PC-3 (cell line): Measurements from ENCODE around the gene MALSU1. TPM values are rescaled to one million over a fixed set of nuclear protein-coding genes. Genes with fewer than 3 reads are reported as not detected.

ENCODE experiments used
- ATAC-seq: fragments of 200-7000 bp; cut with Tn5 transposase; 2 replicates; pipeline ENCODE4 v1.9.1; 2020; ENCODE audit warnings: mild to moderate bottlenecking, moderate library complexity
- BruUV-seq: library from RNA; stranded (reverse); fragments of 400-500 nt; replicated peaks from 2 replicates; lab custom pipeline; 2021; lab: Mats Ljungman, UMichigan
- CTCF ChIA-PET: fragments of 300-600 bp; sonication (Branson Sonifier 250); formaldehyde crosslinking; loops from one replicate; lab custom pipeline; 2022; ENCODE audit warnings: antibody characterized with exemption; lab: Charles Lee
- POLR2A ChIA-PET: fragments of 300-600 bp; sonication (Branson Sonifier 250); formaldehyde crosslinking; loops from one replicate; lab custom pipeline; 2022; ENCODE audit warnings: antibody characterized with exemption; ENCODE audit not compliant: unreplicated experiment; lab: Charles Lee
- DNase-seq: peaks from one replicate; pipeline ENCODE4 v3.0.0-alpha.2; 2015
- H2AFZ ChIP-seq: fragments of 300-600 bp; sonication (generic); 2 replicates; pipeline ENCODE4 v1.6.0; 2016; ENCODE audit warnings: antibody characterized with exemption, low read length
- H3F3A ChIP-seq: fragments of 300-600 bp; sonication (generic); one replicate; pipeline ENCODE4 v1.6.0; 2017; ENCODE audit warnings: antibody characterized with exemption, low read length, control low read depth, mild to moderate bottlenecking; ENCODE audit not compliant: unreplicated experiment
- H3K27ac ChIP-seq: fragments of 300-600 bp; sonication (generic); 2 replicates; pipeline ENCODE4 v1.5.1; 2016; ENCODE audit warnings: mild to moderate bottlenecking, low read length
- H3K27me3 ChIP-seq: fragments of 300-600 bp; sonication (generic); 2 replicates; pipeline ENCODE4 v1.6.1; 2016; ENCODE audit warnings: low read length, mixed read lengths
- H3K36me3 ChIP-seq: fragments of 300-600 bp; sonication (generic); 2 replicates; pipeline ENCODE4 v1.6.1; 2016; ENCODE audit warnings: low read depth, mixed run types, low read length, mixed read lengths
- H3K4me1 ChIP-seq: fragments of 300-600 bp; sonication (generic); 2 replicates; pipeline ENCODE4 v1.5.1; 2016; ENCODE audit warnings: low read length; ENCODE audit not compliant: insufficient read depth
- H3K4me2 ChIP-seq: fragments of 300-600 bp; sonication (generic); 2 replicates; pipeline ENCODE4 v1.6.0; 2016; ENCODE audit warnings: low read length
- H3K4me3 ChIP-seq: fragments of 300-600 bp; sonication (generic); 2 replicates; pipeline ENCODE4 v1.5.1; 2016; ENCODE audit warnings: mild to moderate bottlenecking, low read length, mixed read lengths
- H3K79me2 ChIP-seq: fragments of 300-600 bp; sonication (generic); 2 replicates; pipeline ENCODE4 v1.6.1; 2017; ENCODE audit warnings: low read length, mixed read lengths
- H3K9ac ChIP-seq: fragments of 300-600 bp; sonication (generic); 2 replicates; pipeline ENCODE4 v1.6.0; 2016; ENCODE audit warnings: mild to moderate bottlenecking, low read length
- H3K9me2 ChIP-seq: fragments of 300-600 bp; sonication (generic); replicated peaks from 2 replicates; pipeline ENCODE4 v1.6.1; 2016; ENCODE audit warnings: mixed run types, low read length, mixed read lengths
- H3K9me3 ChIP-seq: fragments of 300-600 bp; sonication (generic); 2 replicates; pipeline ENCODE4 v1.6.1; 2016; ENCODE audit warnings: low read length, mixed read lengths
- H4K20me1 ChIP-seq: fragments of 300-600 bp; sonication (generic); 2 replicates; pipeline ENCODE4 v1.6.1; 2016; ENCODE audit warnings: low read length, mixed read lengths
- EZH2 ChIP-seq: fragments of 300-600 bp; sonication (generic); IDR thresholded peaks from one replicate; pipeline ENCODE4 v1.6.1; 2017; ENCODE audit warnings: antibody characterized with exemption, mild to moderate bottlenecking, low read length; ENCODE audit not compliant: unreplicated experiment
- EZH2phosphoT487 ChIP-seq: fragments of 300-600 bp; sonication (generic); IDR thresholded peaks from 2 replicates; pipeline ENCODE4 v1.6.1; 2018; ENCODE audit warnings: mild to moderate bottlenecking, antibody characterized with exemption, low read length, borderline replicate concordance
- intact Hi-C: fragments of 100-400 bp; cut with micrococcal nuclease; formaldehyde crosslinking; loops from 2 replicates; pipeline ENCODE4 v1.9.0; 2023
- total RNA-seq: library from RNA; depleted of rRNA; stranded (reverse); fragments of >200 nt; gene quantifications from 2 replicates; pipeline ENCODE4 v1.2.3, GENCODE V29; 2014
- TF ChIP-seq, protein P1 (sequence below): fragments of 300-600 bp; sonication (generic); conservative IDR thresholded peaks from 2 replicates; pipeline ENCODE4 v1.5.1; 2017; ENCODE audit warnings: antibody characterized with exemption, low read depth, mild to moderate bottlenecking, low read length

Gene MALSU1
- total RNA-seq, 1 experiment from 2014 or later = 284 TPM

GRCh38 chr7:23315366-23315765, 16.2 kb downstream of the MALSU1 start:
- no peaks in the 10 kb centered on the region for H3K27me3 ChIP-seq
- POLR2A ChIA-PET = no interaction called here
- no peak for DNase-seq

GRCh38 chr7:23331132-23331531, 32.0 kb downstream of the MALSU1 start:
- H3K27ac ChIP-seq = no peak overlapping the region
- BruUV-seq = no TSS peak
- CTCF ChIA-PET = no interaction called here

More at GRCh38 chr7:23315366-23315765, 16.2 kb downstream of the MALSU1 start:
- TF ChIP-seq EZH2phosphoT487 (no peak), EZH2 (no peak)
- TF ChIP-seq, protein P1, sequence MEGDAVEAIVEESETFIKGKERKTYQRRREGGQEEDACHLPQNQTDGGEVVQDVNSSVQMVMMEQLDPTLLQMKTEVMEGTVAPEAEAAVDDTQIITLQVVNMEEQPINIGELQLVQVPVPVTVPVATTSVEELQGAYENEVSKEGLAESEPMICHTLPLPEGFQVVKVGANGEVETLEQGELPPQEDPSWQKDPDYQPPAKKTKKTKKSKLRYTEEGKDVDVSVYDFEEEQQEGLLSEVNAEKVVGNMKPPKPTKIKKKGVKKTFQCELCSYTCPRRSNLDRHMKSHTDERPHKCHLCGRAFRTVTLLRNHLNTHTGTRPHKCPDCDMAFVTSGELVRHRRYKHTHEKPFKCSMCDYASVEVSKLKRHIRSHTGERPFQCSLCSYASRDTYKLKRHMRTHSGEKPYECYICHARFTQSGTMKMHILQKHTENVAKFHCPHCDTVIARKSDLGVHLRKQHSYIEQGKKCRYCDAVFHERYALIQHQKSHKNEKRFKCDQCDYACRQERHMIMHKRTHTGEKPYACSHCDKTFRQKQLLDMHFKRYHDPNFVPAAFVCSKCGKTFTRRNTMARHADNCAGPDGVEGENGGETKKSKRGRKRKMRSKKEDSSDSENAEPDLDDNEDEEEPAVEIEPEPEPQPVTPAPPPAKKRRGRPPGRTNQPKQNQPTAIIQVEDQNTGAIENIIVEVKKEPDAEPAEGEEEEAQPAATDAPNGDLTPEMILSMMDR = no peak
- Histone ChIP-seq H3K79me2 (no peaks in the 10 kb centered on the region), H4K20me1 (no peaks in the 10 kb centered on the region), H3K27ac (no peak overlapping the region), H2AFZ (no peak overlapping the region), H3K4me1 (no peaks in the 10 kb centered on the region), H3K9me2 (no peaks in the 10 kb centered on the region), H3K9me3 (no peaks in the 10 kb centered on the region), H3K4me2 (no peak overlapping the region), H3F3A (no peaks in the 10 kb centered on the region), H3K4me3 (no peak overlapping the region), H3K9ac (no peak overlapping the region), H3K36me3 (peaks cover 19% of the 10 kb centered on the region; the same call in 1 of the 2 replicates)
- no TSS peak for BruUV-seq
- intact Hi-C loops = no loop called here
- ATAC-seq = no peak
- CTCF ChIA-PET = no interaction called here

DNA sequence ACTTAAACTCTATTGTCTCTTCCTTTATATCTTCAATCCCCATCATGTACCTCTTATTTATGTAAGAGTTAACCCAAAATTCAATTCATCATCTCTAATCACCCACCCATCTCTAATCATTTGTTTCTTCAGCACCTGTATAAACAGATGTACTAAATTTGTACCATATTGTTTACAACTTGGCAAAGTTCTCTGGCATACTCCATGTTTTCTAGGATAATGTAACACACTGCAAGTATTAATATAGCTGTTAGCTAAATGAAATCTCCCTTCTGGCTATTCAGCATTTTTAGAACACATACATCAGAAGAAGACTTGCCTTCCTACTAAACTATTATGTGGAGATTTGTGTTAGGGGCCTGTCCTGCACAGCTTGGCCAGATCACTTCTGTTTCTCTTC, 33.1 kb downstream of the MALSU1 start:
- no TSS peak for BruUV-seq
- Histone ChIP-seq H3K9me3 (no peaks in the 10 kb centered on the region), H3K9me2 (no peaks in the 10 kb centered on the region), H3K4me1 (peaks cover 35% of the 10 kb centered on the region), H2AFZ (no peak overlapping the region), H3K4me3 (no peak overlapping the region), H3K27me3 (no peaks in the 10 kb centered on the region), H3K27ac (peak overlapping the region; percentile 98), H3K9ac (peak overlapping the region; percentile 62), H3K79me2 (no peaks in the 10 kb centered on the region), H4K20me1 (no peaks in the 10 kb centered on the region), H3F3A (peaks cover 16% of the 10 kb centered on the region), H3K4me2 (peak overlapping the region; percentile 70), H3K36me3 (peaks cover 6% of the 10 kb centered on the region; the same call in 1 of the 2 replicates)
- ATAC-seq (no peak), DNase-seq (no peak)
- intact Hi-C loops = loop anchor here (5.0 to 10.0 kb wide), 2 partner anchors 35 to 1493 kb away; partner anchors contain the start of gene MALSU1
- ChIA-PET CTCF (no interaction called here), POLR2A (no interaction called here)
- TF ChIP-seq, protein P1 = no peak

More at GRCh38 chr7:23331132-23331531, 32.0 kb downstream of the MALSU1 start:
- Histone ChIP-seq H3K79me2 (no peaks in the 10 kb centered on the region), H3K9me2 (no peaks in the 10 kb centered on the region), H3K27me3 (no peaks in the 10 kb centered on the region), H3K36me3 (peaks cover 4% of the 10 kb centered on the region; the same call in 1 of the 2 replicates), H3K9ac (no peak overlapping the region), H2AFZ (no peak overlapping the region), H3K9me3 (no peaks in the 10 kb centered on the region), H3K4me2 (no peak overlapping the region), H4K20me1 (no peaks in the 10 kb centered on the region), H3F3A (peaks cover 16% of the 10 kb centered on the region), H3K4me3 (no peak overlapping the region), H3K4me1 (peaks cover 35% of the 10 kb centered on the region)
- intact Hi-C loops = loop anchor here (5.0 to 10.0 kb wide), 2 partner anchors 34 to 1494 kb away; partner anchors contain the start of gene MALSU1
- DNase-seq = no peak
- TF ChIP-seq EZH2 (no peak), EZH2phosphoT487 (no peak)
- TF ChIP-seq, protein P1 = no peak
- POLR2A ChIA-PET = no interaction called here
- no peak for ATAC-seq
